Measurements from ENCODE around the gene SNAI3.

- TF ChIP-seq EP300 (IDR thresholded peaks at IDR 0.05) (no peak), CTCF (IDR thresholded peaks at IDR 0.05) (no peak), POLR2AphosphoS5 (IDR thresholded peaks at IDR 0.05) (peak; percentile 9 to 54)
These were observed 33.1 kb upstream of the SNAI3 start for GRCh38 chr16:88719267-88719932.

Data from esophagus muscularis mucosa (tissue), 4 donors.